Fibroblast of lung (primary cell): ENCODE results near the gene HMGA1.

Experiments
- EZH2 ChIP-seq: IDR thresholded peaks from 2 replicates; pipeline ENCODE4 v1.5.1; 2012; ENCODE audit warnings: low read length, control low read depth, mild to moderate bottlenecking; ENCODE audit errors: missing control alignments
- TF ChIP-seq, protein P1 (sequence below), 2 donors: IDR thresholded peaks in 1 of 2; conservative IDR thresholded peaks in 1 of 2; 1 replicate in 1 of 2; 2 replicates in 1 of 2; pipeline ENCODE4 v1.5.1; 2011 to 2012; ENCODE audit warnings: low read length in 2 of 2, control low read depth in 1 of 2, inconsistent platforms in 1 of 2, low read depth in 1 of 2, mild to moderate bottlenecking in 1 of 2

DNA sequence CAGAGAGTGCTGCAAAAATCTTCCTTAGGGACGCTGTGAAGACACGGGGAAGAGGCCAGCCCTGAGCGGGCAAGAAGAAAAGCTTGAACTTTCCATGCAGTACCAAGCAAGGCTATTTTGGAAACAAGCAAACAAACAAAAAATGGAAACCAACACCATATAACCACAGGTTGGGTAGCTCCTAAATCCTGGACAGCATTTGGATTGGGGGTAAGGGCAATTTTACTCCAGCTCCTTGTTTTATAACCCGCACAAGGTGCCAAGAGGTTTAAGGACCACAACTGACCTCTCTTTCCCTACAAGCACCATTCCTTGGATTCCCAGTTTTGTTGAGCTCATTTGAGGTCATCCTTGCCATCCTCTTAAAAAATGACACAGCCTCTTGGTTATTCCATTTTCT is 43.5 kb downstream of the HMGA1 start:
- no peak for TF ChIP-seq EZH2
- TF ChIP-seq, protein P1, sequence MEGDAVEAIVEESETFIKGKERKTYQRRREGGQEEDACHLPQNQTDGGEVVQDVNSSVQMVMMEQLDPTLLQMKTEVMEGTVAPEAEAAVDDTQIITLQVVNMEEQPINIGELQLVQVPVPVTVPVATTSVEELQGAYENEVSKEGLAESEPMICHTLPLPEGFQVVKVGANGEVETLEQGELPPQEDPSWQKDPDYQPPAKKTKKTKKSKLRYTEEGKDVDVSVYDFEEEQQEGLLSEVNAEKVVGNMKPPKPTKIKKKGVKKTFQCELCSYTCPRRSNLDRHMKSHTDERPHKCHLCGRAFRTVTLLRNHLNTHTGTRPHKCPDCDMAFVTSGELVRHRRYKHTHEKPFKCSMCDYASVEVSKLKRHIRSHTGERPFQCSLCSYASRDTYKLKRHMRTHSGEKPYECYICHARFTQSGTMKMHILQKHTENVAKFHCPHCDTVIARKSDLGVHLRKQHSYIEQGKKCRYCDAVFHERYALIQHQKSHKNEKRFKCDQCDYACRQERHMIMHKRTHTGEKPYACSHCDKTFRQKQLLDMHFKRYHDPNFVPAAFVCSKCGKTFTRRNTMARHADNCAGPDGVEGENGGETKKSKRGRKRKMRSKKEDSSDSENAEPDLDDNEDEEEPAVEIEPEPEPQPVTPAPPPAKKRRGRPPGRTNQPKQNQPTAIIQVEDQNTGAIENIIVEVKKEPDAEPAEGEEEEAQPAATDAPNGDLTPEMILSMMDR (conservative IDR thresholded peaks at IDR 0.05 in 1 of 2, IDR thresholded peaks at IDR 0.05 in 1 of 2; ENCODE audit: low read depth in 1 of 2, low read length in 2 of 2), result no peak
